Measurements from ENCODE around the gene PLS1. TPM values are rescaled to one million over a fixed set of nuclear protein-coding genes. Genes with fewer than 3 reads are reported as not detected.

The PLS1 gene
- total RNA-seq, 1 experiment from 2014 or later: 20.1 TPM

DNA sequence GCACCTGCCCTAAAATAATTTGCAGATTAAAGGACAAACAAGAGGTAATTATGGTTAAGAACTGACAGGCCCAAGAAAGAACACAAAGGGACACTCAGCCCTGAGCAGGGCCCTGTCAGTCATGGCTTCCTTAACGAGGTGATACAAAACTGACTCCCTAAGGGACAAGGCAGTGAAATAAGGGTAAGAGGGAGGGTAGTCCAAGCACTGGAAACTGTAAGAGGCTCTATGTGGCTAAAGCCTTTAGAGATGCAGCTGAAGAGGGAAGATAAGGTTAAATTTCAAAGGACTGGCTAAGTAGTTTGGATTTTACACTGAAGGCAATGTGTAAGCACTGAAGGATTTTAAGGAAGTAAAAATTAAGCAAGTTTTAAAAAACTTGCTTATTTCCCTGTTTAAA lies 21.5 kb upstream of the PLS1 start:
- CTCF ChIA-PET: no interaction called here

DNA sequence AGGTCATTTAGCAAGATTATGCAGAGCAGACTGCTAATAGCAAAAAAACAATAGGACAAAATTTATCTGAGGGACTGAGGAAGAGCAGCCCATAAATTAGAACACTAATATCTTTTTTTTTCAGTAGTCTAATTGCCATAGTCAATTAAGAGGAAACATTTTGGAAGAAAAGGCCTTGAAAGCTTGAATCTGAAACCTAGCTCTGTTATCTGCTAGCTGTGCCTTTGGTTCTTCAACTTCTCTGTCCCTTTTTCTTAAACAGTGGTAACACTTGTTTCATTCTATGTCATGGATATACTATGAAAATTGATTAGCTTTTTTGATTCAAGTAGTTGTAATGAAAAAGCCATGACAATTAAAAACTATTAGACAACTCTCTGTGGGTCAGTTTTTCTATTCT lies 19.4 kb upstream of the PLS1 start:
- no peak for DNase-seq
- ChIA-PET POLR2A (ENCODE audit: unreplicated experiment) (interaction anchor here (0.6 to 0.7 kb wide), 2 partner anchors 47 to 147 kb away, joined by 3 read pairs; partner anchors contain the start of gene TRPC1), CTCF (interaction anchor here (1.2 kb wide), 1 partner anchor 104 kb away, joined by 4 read pairs; no protein-coding TSS in a partner anchor)
- no peaks in the 10 kb centered on the region for H3K9me3 ChIP-seq (ENCODE audit: low read length)
- no peaks in the 10 kb centered on the region for H3K9me2 ChIP-seq (replicated peaks; ENCODE audit: low read length)
- ATAC-seq: no peak
- no peak overlapping the region for H3K9ac ChIP-seq (ENCODE audit: low read length)
- intact Hi-C loops (cut with micrococcal nuclease): loop anchor here (5.0 kb wide), 1 partner anchor 129 kb away; the partner anchor contains the start of gene XRN1
- H3K4me1 ChIP-seq (ENCODE audit: insufficient read depth, low read length): peaks cover 24% of the 10 kb centered on the region
- no peaks in the 10 kb centered on the region for H3K27me3 ChIP-seq (ENCODE audit: low read length)
- H4K20me1 ChIP-seq (ENCODE audit: low read length): 0 out of 2 replicates have a peak, but pooled peaks cover 6% of the 10 kb centered on the region
- H3F3A ChIP-seq (ENCODE audit: low read length, unreplicated experiment): no peaks in the 10 kb centered on the region
- no peak overlapping the region for H2AFZ ChIP-seq (ENCODE audit: low read length)
- peaks cover 62% of the 10 kb centered on the region for H3K79me2 ChIP-seq (ENCODE audit: low read length)
- H3K4me2 ChIP-seq (ENCODE audit: low read length): peak overlapping the region; percentile 87
- H3K4me3 ChIP-seq (ENCODE audit: low read length): peak overlapping the region; percentile 92
- TF ChIP-seq EZH2phosphoT487 (IDR thresholded peaks at IDR 0.05; ENCODE audit: borderline replicate concordance, low read length) (no peak), EZH2 (IDR thresholded peaks at IDR 0.05; ENCODE audit: low read length, unreplicated experiment) (no peak)
- TF ChIP-seq, protein P1, sequence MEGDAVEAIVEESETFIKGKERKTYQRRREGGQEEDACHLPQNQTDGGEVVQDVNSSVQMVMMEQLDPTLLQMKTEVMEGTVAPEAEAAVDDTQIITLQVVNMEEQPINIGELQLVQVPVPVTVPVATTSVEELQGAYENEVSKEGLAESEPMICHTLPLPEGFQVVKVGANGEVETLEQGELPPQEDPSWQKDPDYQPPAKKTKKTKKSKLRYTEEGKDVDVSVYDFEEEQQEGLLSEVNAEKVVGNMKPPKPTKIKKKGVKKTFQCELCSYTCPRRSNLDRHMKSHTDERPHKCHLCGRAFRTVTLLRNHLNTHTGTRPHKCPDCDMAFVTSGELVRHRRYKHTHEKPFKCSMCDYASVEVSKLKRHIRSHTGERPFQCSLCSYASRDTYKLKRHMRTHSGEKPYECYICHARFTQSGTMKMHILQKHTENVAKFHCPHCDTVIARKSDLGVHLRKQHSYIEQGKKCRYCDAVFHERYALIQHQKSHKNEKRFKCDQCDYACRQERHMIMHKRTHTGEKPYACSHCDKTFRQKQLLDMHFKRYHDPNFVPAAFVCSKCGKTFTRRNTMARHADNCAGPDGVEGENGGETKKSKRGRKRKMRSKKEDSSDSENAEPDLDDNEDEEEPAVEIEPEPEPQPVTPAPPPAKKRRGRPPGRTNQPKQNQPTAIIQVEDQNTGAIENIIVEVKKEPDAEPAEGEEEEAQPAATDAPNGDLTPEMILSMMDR (conservative IDR thresholded peaks at IDR 0.05; ENCODE audit: low read depth, low read length): no peak
- H3K27ac ChIP-seq (ENCODE audit: low read length): no peak overlapping the region
- H3K36me3 ChIP-seq (ENCODE audit: low read depth, low read length): 0 out of 2 replicates have a peak, but pooled peaks cover 2% of the 10 kb centered on the region
- BruUV-seq (replicated peaks): no TSS peak

More for the DNA sequence above, 21.5 kb upstream of the PLS1 start:
- no peak for ATAC-seq
- 0 out of 2 replicates have a peak, but pooled peaks cover 6% of the 10 kb centered on the region for H4K20me1 ChIP-seq (ENCODE audit: low read length)
- H3K4me2 ChIP-seq (ENCODE audit: low read length): no peak overlapping the region
- TF ChIP-seq, protein P1 (conservative IDR thresholded peaks at IDR 0.05; ENCODE audit: low read depth, low read length): no peak
- TF ChIP-seq EZH2phosphoT487 (IDR thresholded peaks at IDR 0.05; ENCODE audit: borderline replicate concordance, low read length) (no peak), EZH2 (IDR thresholded peaks at IDR 0.05; ENCODE audit: low read length, unreplicated experiment) (no peak)
- 0 out of 2 replicates have a peak, but pooled peaks cover 2% of the 10 kb centered on the region for H3K36me3 ChIP-seq (ENCODE audit: low read depth, low read length)
- H3K9me2 ChIP-seq (replicated peaks; ENCODE audit: low read length): no peaks in the 10 kb centered on the region
- no peaks in the 10 kb centered on the region for H3F3A ChIP-seq (ENCODE audit: low read length, unreplicated experiment)
- no peaks in the 10 kb centered on the region for H3K27me3 ChIP-seq (ENCODE audit: low read length)
- H3K4me3 ChIP-seq (ENCODE audit: low read length): no peak overlapping the region
- no peaks in the 10 kb centered on the region for H3K9me3 ChIP-seq (ENCODE audit: low read length)
- peaks cover 62% of the 10 kb centered on the region for H3K79me2 ChIP-seq (ENCODE audit: low read length)
- no peak for DNase-seq
- no peak overlapping the region for H3K9ac ChIP-seq (ENCODE audit: low read length)
- no peak overlapping the region for H3K27ac ChIP-seq (ENCODE audit: low read length)
- no TSS peak for BruUV-seq (replicated peaks)
- POLR2A ChIA-PET (ENCODE audit: unreplicated experiment): no interaction called here
- intact Hi-C loops (cut with micrococcal nuclease): loop anchor here (5.0 kb wide), 1 partner anchor 127 kb away; the partner anchor contains the start of gene XRN1
- peaks cover 24% of the 10 kb centered on the region for H3K4me1 ChIP-seq (ENCODE audit: insufficient read depth, low read length)
- no peak overlapping the region for H2AFZ ChIP-seq (ENCODE audit: low read length)
